ENCODE data around the gene SIGLEC12.

The SIGLEC12 gene

DNA sequence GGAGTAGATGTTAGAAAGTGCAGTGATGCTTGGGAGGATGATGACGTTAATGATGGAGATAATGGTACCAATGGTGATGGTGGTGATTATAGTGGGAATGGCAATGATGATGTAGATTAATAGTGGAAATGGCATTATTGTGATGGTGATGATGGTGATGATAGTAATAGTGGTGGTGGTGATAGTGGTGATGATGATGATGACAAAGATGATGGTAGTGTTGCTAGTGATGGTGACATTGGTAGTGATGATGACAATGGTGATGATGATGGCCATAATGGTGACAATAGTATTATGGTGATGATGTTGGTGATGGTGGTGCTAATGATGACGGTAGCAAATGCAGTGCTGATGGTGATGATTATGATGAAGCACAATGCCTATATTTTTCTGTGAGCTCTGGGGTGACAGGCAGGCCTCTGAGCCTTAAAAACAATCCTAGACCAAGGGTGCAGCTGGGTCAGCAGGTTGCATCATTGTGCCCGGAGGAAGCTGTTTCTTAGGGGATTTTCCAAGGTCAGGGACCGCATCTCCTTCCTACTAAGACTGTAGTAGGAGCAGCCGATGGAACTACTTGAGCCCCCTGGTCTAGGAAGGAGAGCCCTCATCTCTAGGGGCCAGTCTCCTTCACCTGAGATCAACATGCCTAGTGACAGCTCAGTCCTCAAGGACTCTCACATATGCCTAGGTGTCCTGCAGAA lies 15.5 kb downstream of the SIGLEC12 start:
- H3K79me2 ChIP-seq (ENCODE audit: insufficient read depth, low read length) = no peaks in the 10 kb centered on the region
- no peak overlapping the region for H3K9ac ChIP-seq (ENCODE audit: low read length)
- no peaks in the 10 kb centered on the region for H3K36me3 ChIP-seq (ENCODE audit: insufficient read depth, low read length)
- H3K4me1 ChIP-seq (ENCODE audit: insufficient read depth, low read length, severe bottlenecking) = no peaks in the 10 kb centered on the region
- no peaks in the 10 kb centered on the region for H3K9me2 ChIP-seq (ENCODE audit: low read depth, low read length)
- H3K9me3 ChIP-seq (ENCODE audit: low read length) = no peaks in the 10 kb centered on the region
- H4K20me1 ChIP-seq (ENCODE audit: insufficient read depth, low read length) = no peaks in the 10 kb centered on the region
- no peak for TF ChIP-seq CTCF (IDR thresholded peaks at IDR 0.05; ENCODE audit: low read length)
- no peaks in the 10 kb centered on the region for H3F3A ChIP-seq (ENCODE audit: insufficient read depth, low read length)
- H3K27ac ChIP-seq (ENCODE audit: low read depth, low read length, poor library complexity, severe bottlenecking) = no peak overlapping the region
- H3K4me3 ChIP-seq (ENCODE audit: low read depth, low read length, poor library complexity, severe bottlenecking) = no peak overlapping the region
- no peaks in the 10 kb centered on the region for H3K27me3 ChIP-seq (ENCODE audit: insufficient read depth, low read length)
- no peak overlapping the region for H2AFZ ChIP-seq (ENCODE audit: low read length)
- H3K4me2 ChIP-seq (ENCODE audit: low read length) = no peak overlapping the region

DNA sequence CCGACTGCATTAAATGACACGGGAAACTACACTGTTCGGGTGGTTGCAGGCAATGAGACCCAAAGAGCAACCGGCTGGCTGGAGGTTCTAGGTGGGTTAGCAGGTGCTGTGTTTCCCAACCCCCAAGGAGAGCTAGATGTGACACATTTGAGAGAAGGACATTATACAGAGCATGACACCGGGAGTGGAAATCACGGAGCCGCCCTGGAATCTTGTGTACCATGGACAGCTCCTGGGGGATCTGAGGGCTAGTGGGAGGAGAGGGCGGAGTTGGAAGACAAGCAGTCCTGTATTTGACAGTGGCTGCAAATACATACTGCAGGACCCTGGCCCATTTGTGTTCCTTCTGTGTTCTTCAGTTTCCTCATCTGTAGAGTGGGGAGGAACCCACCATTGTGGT lies 21.0 kb downstream of the SIGLEC12 start:
- H3K9me3 ChIP-seq (ENCODE audit: low read length) = no peaks in the 10 kb centered on the region
- no peaks in the 10 kb centered on the region for H3K9me2 ChIP-seq (ENCODE audit: low read depth, low read length)
- no peaks in the 10 kb centered on the region for H3F3A ChIP-seq (ENCODE audit: insufficient read depth, low read length)
- no peak overlapping the region for H2AFZ ChIP-seq (ENCODE audit: low read length)
- H3K36me3 ChIP-seq (ENCODE audit: insufficient read depth, low read length) = no peaks in the 10 kb centered on the region
- no peak overlapping the region for H3K9ac ChIP-seq (ENCODE audit: low read length)
- no peak for TF ChIP-seq EZH2 (IDR thresholded peaks at IDR 0.05; ENCODE audit: borderline replicate concordance, low read length)
- no peak for TF ChIP-seq CTCF (IDR thresholded peaks at IDR 0.05; ENCODE audit: low read length)
- H3K4me1 ChIP-seq (ENCODE audit: insufficient read depth, low read length, severe bottlenecking) = no peaks in the 10 kb centered on the region
- H3K27me3 ChIP-seq (ENCODE audit: insufficient read depth, low read length) = no peaks in the 10 kb centered on the region; the same call in 1 of the 2 replicates
- no peak overlapping the region for H3K4me3 ChIP-seq (ENCODE audit: low read depth, low read length, poor library complexity, severe bottlenecking)
- H4K20me1 ChIP-seq (ENCODE audit: insufficient read depth, low read length) = no peaks in the 10 kb centered on the region
- H3K79me2 ChIP-seq (ENCODE audit: insufficient read depth, low read length) = no peaks in the 10 kb centered on the region
- H3K4me2 ChIP-seq (ENCODE audit: low read length) = no peak overlapping the region
- H3K27ac ChIP-seq (ENCODE audit: low read depth, low read length, poor library complexity, severe bottlenecking) = no peak overlapping the region

DNA sequence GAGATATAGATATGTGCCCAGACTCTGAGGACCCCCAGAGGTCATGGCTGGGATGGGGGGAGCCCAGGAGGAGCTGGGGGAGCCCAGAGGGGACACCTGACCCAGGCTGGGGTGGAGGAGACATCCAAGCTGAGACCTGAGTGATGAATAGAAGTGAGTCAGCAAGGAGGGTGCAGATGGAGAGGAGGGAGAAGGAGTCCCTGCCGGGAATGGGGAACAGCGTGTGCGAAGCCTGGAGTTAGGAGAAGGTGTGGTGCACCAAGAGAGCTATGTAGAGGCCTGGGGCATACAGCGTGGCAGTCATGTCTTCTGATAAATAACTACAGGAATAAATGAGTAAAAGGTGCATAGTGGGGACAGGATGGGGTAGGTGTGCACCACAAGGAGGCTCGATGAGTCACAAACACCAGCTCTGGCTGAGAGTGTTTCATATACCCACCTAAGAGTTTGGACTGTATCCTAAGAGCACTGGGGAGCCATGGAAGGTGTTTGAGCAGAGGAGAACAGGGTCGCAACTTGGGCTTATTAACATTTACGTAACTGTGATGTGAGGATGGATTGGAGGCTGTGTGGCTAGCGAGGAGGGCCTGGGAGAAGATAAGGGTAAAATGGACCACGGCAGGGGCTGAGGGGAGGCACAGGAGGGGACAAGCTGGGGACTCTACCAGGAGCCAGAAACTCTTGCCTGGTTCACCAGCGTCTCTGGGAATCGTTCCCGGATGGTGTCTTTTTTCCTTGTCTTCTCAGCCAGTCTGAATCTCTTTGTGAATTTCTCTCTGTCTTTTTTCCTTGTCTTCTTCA lies 21.9 kb downstream of the SIGLEC12 start:
- Histone ChIP-seq H3K79me2 (ENCODE audit: insufficient read depth, low read length) (no peaks in the 10 kb centered on the region), H3K4me1 (ENCODE audit: insufficient read depth, low read length, severe bottlenecking) (no peaks in the 10 kb centered on the region), H3K27me3 (ENCODE audit: insufficient read depth, low read length) (peaks cover 2% of the 10 kb centered on the region; the same call in 1 of the 2 replicates), H3K36me3 (ENCODE audit: insufficient read depth, low read length) (no peaks in the 10 kb centered on the region), H3K9me3 (ENCODE audit: low read length) (no peaks in the 10 kb centered on the region), H3K4me3 (ENCODE audit: low read depth, low read length, poor library complexity, severe bottlenecking) (no peak overlapping the region), H3K27ac (ENCODE audit: low read depth, low read length, poor library complexity, severe bottlenecking) (no peak overlapping the region), H4K20me1 (ENCODE audit: insufficient read depth, low read length) (no peaks in the 10 kb centered on the region), H2AFZ (ENCODE audit: low read length) (no peak overlapping the region), H3K9me2 (ENCODE audit: low read depth, low read length) (no peaks in the 10 kb centered on the region), H3F3A (ENCODE audit: insufficient read depth, low read length) (no peaks in the 10 kb centered on the region), H3K9ac (ENCODE audit: low read length) (no peak overlapping the region), H3K4me2 (ENCODE audit: low read length) (no peak overlapping the region)
- no peak for TF ChIP-seq EZH2 (IDR thresholded peaks at IDR 0.05; ENCODE audit: borderline replicate concordance, low read length)
- TF ChIP-seq CTCF (IDR thresholded peaks at IDR 0.05; ENCODE audit: low read length) = no peak
